ENCODE measurements around the gene NADK2.

DNA sequence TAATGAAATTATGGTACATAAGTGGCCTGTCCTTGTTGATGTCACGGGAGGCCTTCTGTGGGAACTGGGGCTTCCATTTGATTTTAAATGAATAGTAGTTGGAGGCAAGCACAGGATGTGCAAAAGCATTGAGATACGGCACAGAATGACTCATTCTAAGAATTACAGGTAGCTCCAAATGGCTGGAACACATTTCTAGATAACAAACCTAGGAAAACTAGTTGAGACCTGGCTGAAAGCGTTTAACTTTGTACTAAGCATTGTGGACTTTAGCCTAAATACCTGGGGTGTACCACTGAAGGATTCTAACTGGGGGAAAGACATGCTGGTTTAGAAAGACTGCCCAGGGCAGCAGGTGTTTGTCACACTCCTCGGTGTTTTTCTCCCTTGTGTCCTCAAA, 80.4 kb downstream of the NADK2 start:
- TF ChIP-seq, protein P1, sequence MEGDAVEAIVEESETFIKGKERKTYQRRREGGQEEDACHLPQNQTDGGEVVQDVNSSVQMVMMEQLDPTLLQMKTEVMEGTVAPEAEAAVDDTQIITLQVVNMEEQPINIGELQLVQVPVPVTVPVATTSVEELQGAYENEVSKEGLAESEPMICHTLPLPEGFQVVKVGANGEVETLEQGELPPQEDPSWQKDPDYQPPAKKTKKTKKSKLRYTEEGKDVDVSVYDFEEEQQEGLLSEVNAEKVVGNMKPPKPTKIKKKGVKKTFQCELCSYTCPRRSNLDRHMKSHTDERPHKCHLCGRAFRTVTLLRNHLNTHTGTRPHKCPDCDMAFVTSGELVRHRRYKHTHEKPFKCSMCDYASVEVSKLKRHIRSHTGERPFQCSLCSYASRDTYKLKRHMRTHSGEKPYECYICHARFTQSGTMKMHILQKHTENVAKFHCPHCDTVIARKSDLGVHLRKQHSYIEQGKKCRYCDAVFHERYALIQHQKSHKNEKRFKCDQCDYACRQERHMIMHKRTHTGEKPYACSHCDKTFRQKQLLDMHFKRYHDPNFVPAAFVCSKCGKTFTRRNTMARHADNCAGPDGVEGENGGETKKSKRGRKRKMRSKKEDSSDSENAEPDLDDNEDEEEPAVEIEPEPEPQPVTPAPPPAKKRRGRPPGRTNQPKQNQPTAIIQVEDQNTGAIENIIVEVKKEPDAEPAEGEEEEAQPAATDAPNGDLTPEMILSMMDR (IDR thresholded peaks at IDR 0.05) = no peak
- no peak for TF ChIP-seq POLR2A (IDR thresholded peaks at IDR 0.05)
